HG02852 (cell line): Measurements from ENCODE around the gene CAT.

Experiments used
- ATAC-seq: cut with Tn5 transposase; IDR thresholded peaks from one replicate; pipeline ENCODE4 v1.9.1; 2021; ENCODE audit warnings: mild to moderate bottlenecking, moderate library complexity; ENCODE audit not compliant: unreplicated experiment

The CAT gene

GRCh38 chr11:34493926-34494595 is 55.3 kb downstream of the CAT start:
- ATAC-seq = no peak

- no peak for ATAC-seq
Observed at GRCh38 chr11:34495239-34495723, 56.5 kb downstream of the CAT start.

- ATAC-seq = no peak
Observed at GRCh38 chr11:34495724-34496377, 57.1 kb downstream of the CAT start.

GRCh38 chr11:34499719-34500500 is 61.2 kb downstream of the CAT start:
- no peak for ATAC-seq

- no peak for ATAC-seq
Observed at GRCh38 chr11:34501500-34501899, 62.8 kb downstream of the CAT start.

- no peak for ATAC-seq
Observed at GRCh38 chr11:34501949-34502348, 63.2 kb downstream of the CAT start.

GRCh38 chr11:34502949-34503348 is 64.2 kb downstream of the CAT start:
- no peak for ATAC-seq

- no peak for ATAC-seq
Observed at GRCh38 chr11:34505874-34506273, 67.1 kb downstream of the CAT start.

- no peak for ATAC-seq
Observed at GRCh38 chr11:34507156-34507555, 68.4 kb downstream of the CAT start.

GRCh38 chr11:34507610-34508009 is 68.9 kb downstream of the CAT start:
- ATAC-seq = no peak

- ATAC-seq = no peak
Observed at GRCh38 chr11:34508524-34508923, 69.8 kb downstream of the CAT start.

GRCh38 chr11:34509336-34509876 is 70.7 kb downstream of the CAT start:
- ATAC-seq = no peak

GRCh38 chr11:34510218-34510617 is 71.5 kb downstream of the CAT start:
- ATAC-seq = no peak

- no peak for ATAC-seq
Observed at GRCh38 chr11:34510673-34511072, 71.9 kb downstream of the CAT start.

GRCh38 chr11:34512840-34513681 is 74.3 kb downstream of the CAT start:
- peak; percentile 95 for ATAC-seq

GRCh38 chr11:34513682-34514449 is 75.1 kb downstream of the CAT start, which contains the start of gene ELF5:
Gene ELF5 (minus strand): TSS chr11:34513794. CDS start chr11:34505749, 8,045 bp downstream.
- no peak for ATAC-seq

GRCh38 chr11:34514597-34514996 is 75.9 kb downstream of the CAT start:
- ATAC-seq = no peak

- ATAC-seq = no peak
Observed at GRCh38 chr11:34516247-34517040, 77.7 kb downstream of the CAT start.
